Cardiac muscle cell (in vitro differentiated cells and primary cell): ENCODE results near the gene CZIB. TPM values are rescaled to one million over a fixed set of nuclear protein-coding genes. Genes with fewer than 3 reads are reported as not detected.
"Not testable (repeated sequence)": the region's sequence is repeated elsewhere in the genome, so short reads cannot be mapped to it uniquely, and the experiment has no call there.

Experiments used
- DNase-seq, 2 donors: peaks; one replicate each; pipeline versions ENCODE4 v3.0.0 to v3.0.0-alpha.2; 2010 to 2017; ENCODE audit warnings: low read depth in 1 of 2, low spot score in 1 of 2
- H3K27ac ChIP-seq: fragments of 200-600 bp; sonication (generic); 2 replicates; pipeline ENCODE4 v1.5.1; 2016
- H3K27me3 ChIP-seq: fragments of 200-600 bp; sonication (generic); 2 replicates; pipeline ENCODE4 v1.6.0; 2016; ENCODE audit warnings: control low read depth
- H3K36me3 ChIP-seq: fragments of 200-600 bp; sonication (generic); 2 replicates; pipeline ENCODE4 v1.5.1; 2016; ENCODE audit warnings: control low read depth
- H3K4me1 ChIP-seq: fragments of 200-600 bp; sonication (generic); 2 replicates; pipeline ENCODE4 v1.8.1; 2017; ENCODE audit warnings: low read depth, mild to moderate bottlenecking, mixed run types
- H3K4me3 ChIP-seq: fragments of 200-600 bp; sonication (generic); 2 replicates; pipeline ENCODE4 v1.5.1; 2016; ENCODE audit warnings: mild to moderate bottlenecking
- H3K9me3 ChIP-seq: fragments of 200-600 bp; sonication (generic); 2 replicates; pipeline ENCODE4 v1.5.1; 2017; ENCODE audit warnings: low read depth, mild to moderate bottlenecking, control low read depth
- CTCF ChIP-seq: IDR thresholded peaks from 2 replicates; pipeline ENCODE4 v1.5.1; 2012; ENCODE audit warnings: low read depth, mild to moderate bottlenecking, low read length
- polyA plus RNA-seq: library from polyadenylated mRNA; unstranded; fragments of >200 nt; fragmentation: Nextera tagmentation; extraction: Ambion mirVana; gene quantifications from 2 replicates; pipeline ENCODE4 v1.2.1, GENCODE V29; 2016
- total RNA-seq: library from RNA; depleted of rRNA; stranded (reverse); fragments of >200 nt; gene quantifications from 2 replicates; pipeline ENCODE4 v1.2.3, GENCODE V29; 2016

CZIB gene
- total and polyA plus RNA-seq, 2 experiments from 2014 or later: 62.2 to 83.7 TPM

- Histone ChIP-seq H3K36me3 (no peaks in the 10 kb centered on the region), H3K4me1 (no peaks in the 10 kb centered on the region), H3K27me3 (no peaks in the 10 kb centered on the region), H3K4me3 (no peak overlapping the region), H3K9me3 (no peaks in the 10 kb centered on the region), H3K27ac (no peak overlapping the region)
- no peak for DNase-seq
- TF ChIP-seq CTCF: no peak
Observed at GRCh38 chr1:53186533-53186932, 33.9 kb downstream of the CZIB start.

DNA sequence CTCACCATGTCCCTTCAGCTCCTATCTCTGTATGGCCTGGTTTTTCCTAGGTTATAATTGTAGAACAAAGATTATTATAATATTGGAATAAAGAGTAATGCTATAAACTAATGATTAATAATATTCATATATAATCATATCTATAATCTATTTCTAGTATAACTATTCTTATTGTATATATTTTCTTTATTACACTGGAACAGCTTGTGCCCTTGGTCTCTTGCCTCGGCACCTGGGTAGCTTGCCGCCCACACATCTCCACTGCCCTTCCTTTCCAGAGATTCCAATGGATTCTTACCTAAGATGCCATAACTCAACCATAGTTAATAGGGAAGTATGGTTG is 34.5 kb downstream of the CZIB start:
- not testable (repeated sequence) for H3K9me3 ChIP-seq, H3K27me3 ChIP-seq, H3K27ac ChIP-seq, DNase-seq, H3K36me3 ChIP-seq, H3K4me1 ChIP-seq, H3K4me3 ChIP-seq

GRCh38 chr1:53183095-53183990 is 37.1 kb downstream of the CZIB start:
- Histone ChIP-seq H3K27me3 (no peaks in the 10 kb centered on the region), H3K9me3 (no peaks in the 10 kb centered on the region), H3K4me3 (no peak overlapping the region), H3K27ac (no peak overlapping the region), H3K36me3 (no peaks in the 10 kb centered on the region), H3K4me1 (no peaks in the 10 kb centered on the region)
- TF ChIP-seq CTCF: no peak
- peak in 1 of 2 donors; percentile 75 for DNase-seq

DNA sequence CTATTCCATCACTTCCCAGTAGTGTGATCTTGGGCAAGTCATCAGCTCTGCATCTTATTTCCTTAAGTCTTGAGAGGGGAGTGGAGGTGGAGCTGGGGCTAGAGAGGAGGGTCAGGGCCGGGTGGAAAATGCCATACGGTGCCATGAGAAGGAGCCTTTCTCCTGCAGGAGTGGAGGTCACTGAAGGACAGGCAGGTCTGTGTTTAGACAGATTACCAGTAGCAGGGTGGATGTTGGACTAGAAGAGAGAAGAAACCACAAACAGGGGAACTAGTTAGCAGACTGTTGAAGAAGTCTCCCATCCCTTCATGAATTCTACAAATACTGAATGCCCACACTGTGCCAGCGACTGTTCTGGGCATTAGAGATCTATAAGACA is 37.7 kb downstream of the CZIB start:
- Histone ChIP-seq H3K4me1 (no peaks in the 10 kb centered on the region), H3K27ac (no peak overlapping the region), H3K36me3 (no peaks in the 10 kb centered on the region), H3K9me3 (no peaks in the 10 kb centered on the region), H3K27me3 (no peaks in the 10 kb centered on the region), H3K4me3 (no peak overlapping the region)
- no peak for DNase-seq
- TF ChIP-seq CTCF: no peak

DNA sequence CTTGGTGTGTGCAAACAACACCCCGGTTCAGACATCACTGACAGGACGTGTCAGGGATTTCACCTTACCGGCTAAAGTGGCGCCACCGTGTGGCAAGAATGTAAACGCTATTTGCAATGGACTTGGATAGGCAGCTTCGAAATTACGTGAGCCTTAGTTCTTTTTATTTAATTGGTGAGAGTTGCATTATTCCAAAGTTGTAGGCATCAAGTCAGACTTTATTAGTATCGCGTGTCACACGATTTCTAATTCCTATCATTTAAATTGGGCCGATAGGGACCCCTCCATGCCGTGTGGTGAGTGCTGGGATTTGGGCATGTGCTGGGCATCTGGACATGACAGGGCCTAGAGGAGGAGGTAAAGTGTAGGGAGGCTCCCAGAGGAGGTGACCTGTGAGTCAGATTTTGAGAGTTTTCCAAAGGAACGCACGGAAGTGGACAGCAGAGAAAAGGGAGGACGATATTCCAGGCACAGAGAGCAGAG is 38.3 kb downstream of the CZIB start:
- Histone ChIP-seq H3K27ac (no peak overlapping the region), H3K27me3 (no peaks in the 10 kb centered on the region), H3K36me3 (no peaks in the 10 kb centered on the region), H3K4me1 (no peaks in the 10 kb centered on the region), H3K4me3 (no peak overlapping the region), H3K9me3 (no peaks in the 10 kb centered on the region)
- peak; percentile 73 for TF ChIP-seq CTCF
- peak; percentile 89 to 90 for DNase-seq

DNA sequence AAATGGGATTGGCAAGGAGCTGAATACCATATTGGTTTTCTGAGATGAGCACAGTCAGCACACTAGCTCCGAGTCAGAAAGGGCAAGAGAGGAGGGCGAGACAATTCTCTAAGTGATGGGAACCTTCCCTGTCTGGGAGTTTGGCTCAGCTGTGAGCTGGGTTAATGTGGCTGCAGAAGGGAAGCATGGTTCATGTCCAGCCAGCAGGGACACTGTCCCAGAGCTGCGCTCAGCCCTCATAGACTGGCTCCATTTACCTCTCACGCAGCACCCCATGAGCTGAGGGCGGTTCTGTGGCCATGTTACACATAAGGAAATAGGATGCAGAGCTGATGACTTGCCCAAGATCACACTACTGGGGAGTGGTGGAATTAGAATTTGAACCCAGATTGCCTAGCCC is 39.5 kb downstream of the CZIB start:
- Histone ChIP-seq H3K27me3 (no peaks in the 10 kb centered on the region), H3K27ac (no peak overlapping the region), H3K36me3 (no peaks in the 10 kb centered on the region), H3K9me3 (no peaks in the 10 kb centered on the region), H3K4me3 (no peak overlapping the region), H3K4me1 (no peaks in the 10 kb centered on the region)
- DNase-seq: no peak
- no peak for TF ChIP-seq CTCF
